Skeletal muscle satellite cell (primary cell): ENCODE data around the gene ASPDH.
A peak's percentile ranks its signal among the peaks of the same experiment; 100 is the strongest.
"Not testable (repeated sequence)": the region's sequence is repeated elsewhere in the genome, so short reads cannot be mapped to it uniquely, and the experiment has no call there.

ENCODE experiments used
- H3K27me3 ChIP-seq: 2 replicates; pipeline ENCODE4 v1.7.0; 2013; ENCODE audit warnings: low read length; ENCODE audit not compliant: control insufficient read depth, insufficient read depth
- H3K36me3 ChIP-seq: 2 replicates; pipeline ENCODE4 v1.7.0; 2013; ENCODE audit warnings: mild to moderate bottlenecking, control low read depth, low read length; ENCODE audit not compliant: insufficient read depth
- H3K4me1 ChIP-seq: 2 replicates; pipeline ENCODE4 v1.7.0; 2013; ENCODE audit warnings: low read length; ENCODE audit not compliant: control insufficient read depth, insufficient read depth
- H3K4me2 ChIP-seq: 2 replicates; pipeline ENCODE4 v1.7.0; 2013; ENCODE audit warnings: mild to moderate bottlenecking, low read length
- H3K4me3 ChIP-seq: 2 replicates; pipeline ENCODE4 v1.7.0; 2013; ENCODE audit warnings: low read length
- H3K9ac ChIP-seq: 2 replicates; pipeline ENCODE4 v1.7.0; 2013; ENCODE audit warnings: mild to moderate bottlenecking, low read depth, low read length, moderate library complexity
- H3K9me3 ChIP-seq: replicated peaks from 2 replicates; pipeline ENCODE4 v1.7.0; 2013; ENCODE audit warnings: mild to moderate bottlenecking, control low read depth, low read length

ASPDH gene

DNA sequence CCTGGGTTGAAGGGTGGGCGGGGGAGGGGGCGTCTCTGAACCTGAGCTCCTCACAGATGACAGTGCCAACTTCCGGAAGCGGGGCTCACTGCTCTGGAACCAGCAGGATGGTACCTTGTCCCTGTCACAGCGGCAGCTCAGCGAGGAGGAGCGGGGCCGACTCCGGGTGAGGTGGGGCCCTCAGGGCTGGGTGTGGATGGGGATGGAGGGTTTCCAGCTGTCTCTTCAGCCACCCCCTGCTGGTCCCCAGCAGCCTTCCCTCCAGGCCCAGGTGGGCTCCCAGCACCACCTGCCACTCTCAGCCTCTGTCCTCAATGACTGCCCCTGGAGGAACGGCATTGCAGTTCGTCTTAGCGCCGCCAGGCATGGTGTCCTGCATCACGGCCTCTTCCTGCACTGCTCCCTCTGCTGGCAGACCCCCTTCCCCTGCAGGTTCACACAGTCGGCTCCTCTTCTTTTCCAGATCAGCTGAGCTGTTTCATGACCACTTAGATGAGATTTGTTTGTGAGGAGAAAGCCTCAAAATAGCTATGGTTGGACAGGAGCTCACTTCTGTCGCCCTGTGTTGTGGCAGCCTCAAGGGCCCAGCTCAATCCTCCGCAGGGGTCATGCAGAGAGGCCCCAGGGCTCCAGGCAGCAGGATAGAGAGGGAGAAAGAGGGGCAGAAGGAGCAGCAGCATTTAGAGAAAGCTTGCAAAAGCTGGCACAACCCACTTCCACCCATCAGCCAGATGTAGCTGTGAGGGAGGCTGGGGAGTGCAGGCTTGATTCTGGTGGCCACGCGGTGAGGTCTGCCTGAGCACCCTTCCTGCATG is 34.6 kb downstream of the ASPDH start:
- no peaks in the 10 kb centered on the region for H3K9me3 ChIP-seq
- peaks cover 7% of the 10 kb centered on the region for H3K4me1 ChIP-seq
- no peaks in the 10 kb centered on the region for H3K27me3 ChIP-seq
- no peak overlapping the region for H3K4me2 ChIP-seq
- H3K9ac ChIP-seq: no peak overlapping the region
- peaks cover 13% of the 10 kb centered on the region for H3K36me3 ChIP-seq
- no peak overlapping the region for H3K4me3 ChIP-seq

DNA sequence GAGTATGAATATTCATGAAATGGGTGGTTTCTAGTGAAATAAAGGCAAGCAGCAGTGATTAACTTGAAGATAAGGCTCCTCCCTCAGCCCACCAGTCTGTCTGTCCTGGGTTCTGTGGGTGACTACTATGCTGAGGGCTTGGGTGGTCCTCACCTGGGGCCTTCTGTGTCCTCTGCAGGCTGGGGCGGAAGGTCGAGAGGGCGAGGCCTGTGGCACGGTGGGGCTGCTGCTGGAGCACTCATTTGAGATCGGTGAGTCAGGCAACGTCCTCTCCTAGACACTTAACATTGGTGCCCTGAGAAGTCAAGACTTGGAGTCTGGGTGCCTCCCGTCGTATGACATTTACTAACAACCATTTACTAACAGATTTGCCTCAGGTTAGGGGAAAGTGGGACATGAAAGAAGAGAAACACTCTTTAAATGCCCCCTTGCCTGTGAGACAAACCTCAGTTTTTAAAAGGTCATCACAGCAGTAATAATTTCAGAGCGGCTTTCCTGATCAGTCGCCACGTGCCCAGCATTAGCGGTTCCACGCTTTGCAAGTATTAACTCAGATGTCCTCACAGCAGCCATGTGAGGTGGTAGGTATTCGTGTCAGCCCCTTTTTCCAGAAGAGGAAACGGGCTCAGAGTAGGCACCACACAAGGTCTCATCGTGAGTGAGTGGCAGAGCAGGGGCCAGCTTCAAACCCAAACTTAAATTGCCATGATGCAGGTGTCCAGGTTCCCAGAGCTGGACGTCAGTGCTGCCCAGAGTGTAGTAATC is 35.8 kb downstream of the ASPDH start:
- peaks cover 7% of the 10 kb centered on the region for H3K4me1 ChIP-seq
- no peak overlapping the region for H3K4me3 ChIP-seq
- H3K36me3 ChIP-seq: peaks cover 10% of the 10 kb centered on the region
- H3K27me3 ChIP-seq: no peaks in the 10 kb centered on the region
- H3K9me3 ChIP-seq: no peaks in the 10 kb centered on the region
- peak overlapping the region; percentile 91 for H3K4me2 ChIP-seq
- H3K9ac ChIP-seq: no peak overlapping the region

DNA sequence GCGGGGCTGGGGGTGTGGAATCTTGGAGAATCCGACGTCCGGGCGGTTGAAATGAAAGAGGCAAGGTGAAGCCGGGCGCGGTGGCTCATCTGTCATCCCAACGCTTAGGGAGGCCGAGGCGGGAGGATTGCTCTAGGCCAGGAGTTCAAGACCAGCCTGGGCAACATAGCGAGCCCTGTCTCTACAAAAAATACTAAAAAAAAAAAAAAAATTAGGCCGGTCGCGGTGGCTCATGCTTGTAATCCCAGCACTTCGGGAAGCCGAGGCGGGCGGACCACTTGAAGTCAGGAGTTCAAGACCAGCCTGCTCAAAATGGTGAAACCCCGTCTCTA is 36.8 kb downstream of the ASPDH start:
- Histone ChIP-seq H3K4me3 (peak overlapping the region; percentile 99), H3K4me2 (peak overlapping the region; percentile 91), H3K27me3 (no peaks in the 10 kb centered on the region), H3K9me3 (no peaks in the 10 kb centered on the region), H3K9ac (peak overlapping the region; percentile 90), H3K36me3 (peaks cover 10% of the 10 kb centered on the region), H3K4me1 (peaks cover 7% of the 10 kb centered on the region)

DNA sequence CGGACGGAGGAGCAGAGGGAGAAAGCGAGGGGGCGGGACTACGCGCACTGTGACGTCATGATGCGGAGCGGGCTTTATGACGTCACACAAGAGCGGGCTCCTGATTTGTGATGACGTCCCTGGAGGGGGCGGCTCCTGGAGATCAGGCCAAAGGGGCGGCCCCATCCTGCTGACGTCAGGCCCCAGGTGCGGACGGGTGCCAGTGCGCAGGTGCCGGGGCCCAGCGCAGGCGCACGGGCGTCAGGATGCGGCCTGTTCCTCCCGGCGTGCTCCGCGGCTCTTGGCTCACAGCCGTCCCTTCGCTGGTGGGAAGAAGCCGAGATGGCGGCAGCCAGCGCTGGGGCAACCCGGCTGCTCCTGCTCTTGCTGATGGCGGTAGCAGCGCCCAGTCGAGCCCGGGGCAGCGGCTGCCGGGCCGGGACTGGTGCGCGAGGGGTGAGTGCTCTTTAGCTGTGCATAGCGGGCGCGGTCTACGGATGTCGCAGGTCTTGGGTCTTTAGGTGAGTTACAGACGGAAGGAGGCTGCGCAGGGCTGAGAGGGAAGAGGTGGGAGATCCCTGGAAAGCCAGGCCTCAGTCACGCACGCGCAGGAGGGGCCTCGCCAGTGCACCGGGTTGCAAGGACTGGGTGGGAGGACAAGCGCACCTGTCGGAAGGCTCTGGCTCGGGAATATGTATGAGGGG is 37.3 kb downstream of the ASPDH start, which contains the start of the genes EMC10 and GARIN5A:
Gene EMC10, plus strand, starts transcription at position 284 of the 683 bp plus-strand sequence. Its CDS starts 38 bp downstream, at position 322.
Gene GARIN5A, minus strand, starts transcription at position 625 of the 683 bp plus-strand sequence. Its CDS starts 460 bp downstream, at position 165.
- Histone ChIP-seq H3K36me3 (peaks cover 10% of the 10 kb centered on the region), H3K4me2 (peak within 1 kb of the TSS; percentile 91), H3K9me3 (no peaks in the 10 kb centered on the region), H3K27me3 (no peaks in the 10 kb centered on the region), H3K4me1 (peaks cover 7% of the 10 kb centered on the region), H3K9ac (peak within 1 kb of the TSS; percentile 90), H3K4me3 (peak within 1 kb of the TSS; percentile 99)

DNA sequence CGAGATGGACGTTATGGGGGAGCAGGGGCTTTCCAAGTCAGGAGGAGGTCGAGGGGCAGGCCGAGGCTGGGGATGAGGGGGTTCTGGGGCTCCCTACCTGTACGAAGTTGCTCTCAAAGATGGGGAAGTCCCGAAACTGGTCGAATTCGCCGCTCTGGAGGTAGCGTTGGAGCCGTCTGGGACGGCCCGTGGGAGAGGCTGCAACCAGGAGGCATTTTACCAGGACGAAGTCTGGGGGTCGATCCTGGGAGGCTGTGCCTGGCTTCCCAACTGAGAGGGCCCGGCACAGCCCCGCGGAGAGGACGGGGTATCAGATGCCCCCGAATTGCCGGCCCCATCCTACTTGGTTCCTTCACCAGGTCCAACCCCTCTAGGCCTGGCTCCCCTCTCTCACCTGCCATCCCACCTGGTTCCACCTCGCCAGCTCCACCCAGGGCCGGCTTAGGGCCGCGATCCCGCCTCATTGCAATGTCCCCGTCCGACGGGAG is 37.9 kb downstream of the ASPDH start:
- H3K9me3 ChIP-seq: no peaks in the 10 kb centered on the region
- peaks cover 10% of the 10 kb centered on the region for H3K36me3 ChIP-seq
- peak overlapping the region; percentile 99 for H3K4me3 ChIP-seq
- H3K27me3 ChIP-seq: no peaks in the 10 kb centered on the region
- H3K4me2 ChIP-seq: peak overlapping the region; percentile 91
- no peak overlapping the region for H3K9ac ChIP-seq
- H3K4me1 ChIP-seq: peaks cover 7% of the 10 kb centered on the region

DNA sequence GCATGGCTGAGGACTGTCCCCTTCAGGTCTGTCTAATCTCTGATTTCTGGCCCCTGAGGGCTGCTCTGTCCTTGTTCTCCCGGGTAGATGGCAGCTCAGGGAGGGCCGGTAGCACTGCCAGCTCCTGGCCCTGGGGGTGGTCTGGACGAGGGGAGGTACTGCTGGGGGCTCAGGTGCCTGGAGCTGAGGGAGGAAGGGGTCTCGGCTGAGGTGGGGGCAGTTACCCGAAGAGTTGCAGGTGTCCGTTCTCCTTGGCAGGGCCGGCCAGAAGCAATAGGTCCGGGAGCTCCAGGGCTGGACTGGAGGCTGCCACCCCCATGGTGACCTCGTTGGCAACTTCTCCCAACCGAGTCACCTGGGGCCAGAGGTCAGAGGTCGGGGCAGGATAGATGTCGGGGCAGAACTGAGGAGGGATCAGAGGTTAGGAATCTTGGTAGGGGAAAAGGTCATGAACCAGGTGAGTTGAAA is 38.6 kb downstream of the ASPDH start:
- Histone ChIP-seq H3K36me3 (peaks cover 10% of the 10 kb centered on the region), H3K27me3 (no peaks in the 10 kb centered on the region), H3K9ac (no peak overlapping the region), H3K4me2 (no peak overlapping the region), H3K9me3 (no peaks in the 10 kb centered on the region), H3K4me3 (no peak overlapping the region), H3K4me1 (peaks cover 7% of the 10 kb centered on the region)

DNA sequence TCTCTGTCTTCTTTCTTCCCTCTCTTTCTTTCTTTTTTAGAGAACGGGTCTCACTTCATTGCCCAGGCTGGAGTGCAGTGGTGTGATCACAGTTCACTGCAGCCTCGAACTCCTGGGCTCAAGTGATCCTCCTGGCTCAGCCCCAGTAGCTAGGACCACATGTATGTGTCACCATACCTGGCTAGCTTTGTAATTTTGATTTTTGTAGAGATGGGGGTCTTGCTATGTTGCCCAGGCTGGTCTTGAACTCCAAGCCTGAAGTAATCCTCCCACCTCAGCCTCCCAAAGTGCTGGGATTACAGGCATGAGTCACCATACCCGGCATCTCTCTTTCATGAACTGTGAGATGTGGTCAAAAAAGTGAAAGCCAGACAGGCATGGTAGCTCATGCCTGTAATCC is 40.4 kb downstream of the ASPDH start:
- not testable (repeated sequence) for H3K4me2 ChIP-seq, H3K36me3 ChIP-seq, H3K9ac ChIP-seq, H3K4me3 ChIP-seq, H3K9me3 ChIP-seq, H3K27me3 ChIP-seq, H3K4me1 ChIP-seq

DNA sequence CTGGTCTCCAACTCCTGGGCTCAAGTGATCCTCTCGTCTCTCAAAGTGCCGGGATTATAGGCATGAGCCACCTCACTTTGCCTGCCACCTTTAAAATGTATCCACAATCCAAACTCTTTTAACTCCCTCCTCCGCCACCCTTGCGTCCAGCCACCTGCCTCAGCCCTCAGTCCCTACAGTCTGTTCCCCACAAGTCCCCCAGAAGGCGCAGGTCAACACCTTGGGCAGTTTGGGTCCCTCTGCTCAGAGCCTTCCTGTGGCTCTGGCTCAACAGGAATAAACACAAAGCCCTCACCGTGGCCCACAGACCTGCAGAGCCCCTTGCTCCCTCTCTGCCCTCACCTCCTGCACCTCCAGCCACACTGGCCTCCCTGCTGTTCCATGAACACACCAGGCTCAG is 44.9 kb downstream of the ASPDH start:
- H3K27me3 ChIP-seq: no peaks in the 10 kb centered on the region
- no peak overlapping the region for H3K9ac ChIP-seq
- no peaks in the 10 kb centered on the region for H3K9me3 ChIP-seq
- H3K4me2 ChIP-seq: no peak overlapping the region
- peaks cover 5% of the 10 kb centered on the region for H3K4me1 ChIP-seq
- no peak overlapping the region for H3K4me3 ChIP-seq
- H3K36me3 ChIP-seq: no peaks in the 10 kb centered on the region

DNA sequence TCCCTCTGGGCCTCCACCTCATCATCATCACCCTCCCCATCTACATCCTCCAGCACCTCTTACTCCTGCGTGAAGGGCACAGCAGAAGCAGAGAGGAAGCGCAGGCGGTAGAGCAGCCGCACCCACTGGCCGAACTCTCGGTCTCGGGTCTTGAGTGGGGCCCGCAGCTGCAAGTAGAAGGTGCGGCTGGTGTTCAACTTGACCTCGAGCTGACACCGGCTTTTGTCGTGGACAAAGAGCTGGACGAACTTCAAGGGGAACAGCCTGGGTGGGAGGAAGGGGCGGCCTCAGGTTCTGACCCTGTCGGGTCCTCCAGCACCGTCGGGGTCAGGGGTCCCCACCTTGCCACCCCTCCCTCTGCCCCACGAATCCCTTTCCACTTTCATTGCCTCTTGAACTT is 46.1 kb downstream of the ASPDH start:
- H3K36me3 ChIP-seq: no peaks in the 10 kb centered on the region
- H3K4me3 ChIP-seq: no peak overlapping the region
- H3K9ac ChIP-seq: no peak overlapping the region
- H3K9me3 ChIP-seq: no peaks in the 10 kb centered on the region
- peaks cover 5% of the 10 kb centered on the region for H3K4me1 ChIP-seq
- no peaks in the 10 kb centered on the region for H3K27me3 ChIP-seq
- H3K4me2 ChIP-seq: no peak overlapping the region

DNA sequence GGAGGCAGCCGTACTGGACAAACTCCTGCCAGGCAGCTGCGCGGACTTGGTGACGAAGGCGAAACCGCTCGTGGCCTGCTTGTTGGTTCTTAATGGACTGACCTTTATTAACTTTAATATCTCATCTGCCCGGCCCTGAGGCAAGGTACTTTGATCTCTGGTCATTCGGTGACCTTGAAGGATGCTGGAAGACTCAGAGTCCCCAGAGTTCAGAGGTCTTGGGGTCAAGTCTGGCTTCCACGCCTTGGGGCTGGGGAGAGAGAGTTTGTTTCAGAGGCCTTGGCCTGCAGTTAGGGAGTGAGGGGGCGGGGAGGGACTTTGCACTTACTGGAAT is 47.0 kb downstream of the ASPDH start:
- Histone ChIP-seq H3K4me3 (no peak overlapping the region), H3K4me1 (peaks cover 5% of the 10 kb centered on the region), H3K4me2 (no peak overlapping the region), H3K36me3 (no peaks in the 10 kb centered on the region), H3K27me3 (no peaks in the 10 kb centered on the region), H3K9ac (no peak overlapping the region), H3K9me3 (no peaks in the 10 kb centered on the region)

DNA sequence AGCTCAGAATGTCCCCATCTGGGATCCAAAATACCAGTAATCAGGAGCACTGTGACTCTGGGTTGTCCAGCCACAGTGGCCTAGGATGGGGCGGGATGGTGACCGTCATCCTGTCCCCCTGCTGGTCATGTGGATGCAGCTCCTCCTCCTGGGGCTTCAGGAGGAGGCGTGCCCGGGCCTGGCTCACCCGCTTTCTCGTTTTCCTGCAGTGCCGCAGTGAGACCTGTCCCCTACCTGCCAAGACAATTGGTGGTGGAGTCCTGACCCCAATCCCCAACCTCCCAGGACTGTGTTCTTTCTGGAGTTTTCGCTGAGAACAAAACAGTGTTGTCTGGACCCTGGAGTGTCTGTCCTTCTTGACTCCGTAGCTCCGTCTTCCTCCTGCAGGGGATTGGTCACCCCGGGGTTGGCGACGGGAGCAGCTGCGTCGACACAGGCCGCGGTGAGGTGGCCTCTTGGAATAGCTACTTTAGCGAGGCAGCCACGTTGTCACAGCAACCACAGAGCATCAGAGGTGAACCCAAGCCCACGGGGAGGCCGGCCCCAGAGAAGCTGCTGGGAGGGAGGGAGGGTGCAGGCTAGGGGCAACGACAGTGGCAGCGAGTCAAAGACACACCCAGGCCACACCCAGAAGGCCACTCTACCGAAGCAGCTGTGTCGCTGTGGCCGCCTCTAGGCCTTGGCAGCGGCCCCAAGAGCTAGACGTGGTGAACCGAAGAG is 47.6 kb downstream of the ASPDH start:
- Histone ChIP-seq H3K27me3 (no peaks in the 10 kb centered on the region), H3K4me2 (peak overlapping the region; percentile 28), H3K4me3 (no peak overlapping the region), H3K9ac (no peak overlapping the region), H3K9me3 (no peaks in the 10 kb centered on the region), H3K36me3 (no peaks in the 10 kb centered on the region), H3K4me1 (peaks cover 5% of the 10 kb centered on the region)
